Breast epithelium (tissue), 3 donors: ENCODE results near the gene KIF1B.

Source experiments
- CTCF ChIP-seq, 3 donors: fragments of 450-650 bp; IDR thresholded peaks; one replicate each; pipeline ENCODE4 v1.5.1; 2016 to 2017; ENCODE audit warnings: antibody characterized with exemption in 3 of 3, mild to moderate bottlenecking in 3 of 3, moderate library complexity in 3 of 3
- POLR2A ChIP-seq: fragments of 450-650 bp; IDR thresholded peaks from one replicate; pipeline ENCODE4 v1.6.1; 2016; ENCODE audit warnings: antibody characterized with exemption, mild to moderate bottlenecking, moderate library complexity
- POLR2AphosphoS5 ChIP-seq, 3 donors: sonication (generic); formaldehyde crosslinking; IDR thresholded peaks; one replicate each; pipeline ENCODE4 v1.6.1; 2017; ENCODE audit warnings: antibody characterized with exemption in 3 of 3

- TF ChIP-seq POLR2A: no peak
- no peak for TF ChIP-seq CTCF (IDR thresholded peaks at IDR 0.05)
- TF ChIP-seq POLR2AphosphoS5 (IDR thresholded peaks at IDR 0.05): no peak
These were observed 14.8 kb upstream of the KIF1B start for GRCh38 chr1:10195570-10195969.
